ENCODE measurements around the gene ZNF593. TPM values are rescaled to one million over a fixed set of nuclear protein-coding genes. Genes with fewer than 3 reads are reported as not detected.
A peak's percentile ranks its signal among the peaks of the same experiment; 100 is the strongest.

ZNF593 gene
- total RNA-seq, 1 donor from 2014 or later: 18.0 TPM

DNA sequence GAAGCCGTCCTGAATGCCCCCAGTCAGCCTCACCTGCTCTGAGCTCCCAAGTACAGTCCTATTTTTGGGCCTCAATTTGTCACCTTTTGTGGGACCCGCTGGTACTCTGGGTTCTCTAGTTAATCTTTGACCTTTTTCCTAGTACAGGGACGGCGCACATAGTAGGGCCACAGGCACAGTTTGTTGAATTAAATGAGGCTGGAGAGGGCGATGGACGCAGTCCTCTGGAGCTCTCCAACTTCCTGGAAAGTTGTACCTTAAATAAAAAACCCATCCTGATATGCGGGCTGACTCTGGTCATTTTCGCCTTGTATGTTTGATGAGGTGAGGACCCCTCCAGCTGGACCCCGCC lies 6.0 kb upstream of the ZNF593 start:
- peaks cover 15% of the 10 kb centered on the region for H3K27me3 ChIP-seq (ENCODE audit: low read depth)
- H3K4me1 ChIP-seq: peaks cover 24% of the 10 kb centered on the region
- TF ChIP-seq, protein P1, sequence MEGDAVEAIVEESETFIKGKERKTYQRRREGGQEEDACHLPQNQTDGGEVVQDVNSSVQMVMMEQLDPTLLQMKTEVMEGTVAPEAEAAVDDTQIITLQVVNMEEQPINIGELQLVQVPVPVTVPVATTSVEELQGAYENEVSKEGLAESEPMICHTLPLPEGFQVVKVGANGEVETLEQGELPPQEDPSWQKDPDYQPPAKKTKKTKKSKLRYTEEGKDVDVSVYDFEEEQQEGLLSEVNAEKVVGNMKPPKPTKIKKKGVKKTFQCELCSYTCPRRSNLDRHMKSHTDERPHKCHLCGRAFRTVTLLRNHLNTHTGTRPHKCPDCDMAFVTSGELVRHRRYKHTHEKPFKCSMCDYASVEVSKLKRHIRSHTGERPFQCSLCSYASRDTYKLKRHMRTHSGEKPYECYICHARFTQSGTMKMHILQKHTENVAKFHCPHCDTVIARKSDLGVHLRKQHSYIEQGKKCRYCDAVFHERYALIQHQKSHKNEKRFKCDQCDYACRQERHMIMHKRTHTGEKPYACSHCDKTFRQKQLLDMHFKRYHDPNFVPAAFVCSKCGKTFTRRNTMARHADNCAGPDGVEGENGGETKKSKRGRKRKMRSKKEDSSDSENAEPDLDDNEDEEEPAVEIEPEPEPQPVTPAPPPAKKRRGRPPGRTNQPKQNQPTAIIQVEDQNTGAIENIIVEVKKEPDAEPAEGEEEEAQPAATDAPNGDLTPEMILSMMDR (IDR thresholded peaks at IDR 0.05): no peak
- H3K9me3 ChIP-seq: no peaks in the 10 kb centered on the region
- H3K27ac ChIP-seq: no peak overlapping the region
- DNase-seq (no peak), ATAC-seq (no peak)
- intact Hi-C loops (cut with DNase I): no loop called here
- no peaks in the 10 kb centered on the region for H3K36me3 ChIP-seq
- H3K4me3 ChIP-seq: peak overlapping the region; percentile 41

DNA sequence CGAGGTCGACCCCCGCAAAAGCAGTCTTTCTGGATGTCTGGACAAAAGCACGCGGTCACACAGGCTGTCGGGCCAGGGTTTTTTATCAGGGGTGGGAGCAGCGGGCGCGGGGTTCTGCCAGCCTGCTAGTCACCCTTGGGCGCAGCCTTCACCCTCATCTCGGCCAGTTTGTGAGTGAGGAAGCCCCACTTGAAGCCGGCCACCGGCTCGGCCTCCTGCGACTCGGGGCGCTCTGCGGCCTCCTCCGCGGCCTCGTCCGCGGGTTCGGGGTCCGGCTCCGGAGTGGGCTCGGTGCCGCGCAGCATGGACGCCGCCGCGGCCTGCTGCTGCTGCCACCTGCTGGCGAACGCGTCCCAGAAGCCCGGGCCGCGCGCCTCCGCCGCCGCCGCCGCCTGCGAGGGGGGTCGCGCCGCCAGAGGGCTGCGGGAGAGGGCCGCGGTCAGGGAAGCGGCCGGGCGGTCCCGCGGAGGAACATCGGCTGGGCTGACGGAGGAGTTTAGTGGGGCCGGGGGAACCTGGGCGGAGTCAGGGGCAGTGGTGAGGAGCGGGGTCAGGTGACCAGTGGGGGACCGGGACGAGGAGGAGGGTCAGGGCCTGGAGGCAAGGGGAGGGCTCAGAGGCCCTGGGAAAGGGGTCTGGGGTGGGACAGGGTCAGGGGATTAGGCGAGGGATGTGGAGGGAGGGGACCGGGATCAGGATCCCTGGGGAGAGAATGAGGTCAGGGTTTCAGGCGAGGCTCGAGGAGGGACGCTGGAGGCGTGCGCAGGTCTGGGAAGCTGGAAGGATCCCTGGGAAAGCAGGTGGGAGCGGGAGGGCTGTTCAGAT lies 5.5 kb upstream of the ZNF593 start:
- ATAC-seq: peak; percentile 68 to 72
- H3K36me3 ChIP-seq: no peaks in the 10 kb centered on the region
- TF ChIP-seq, protein P1 (IDR thresholded peaks at IDR 0.05): peak; percentile 66
- intact Hi-C loops (cut with DNase I): no loop called here
- H3K4me1 ChIP-seq: peaks cover 24% of the 10 kb centered on the region
- H3K9me3 ChIP-seq: no peaks in the 10 kb centered on the region
- H3K4me3 ChIP-seq: peak overlapping the region; percentile 41
- peaks cover 12% of the 10 kb centered on the region for H3K27me3 ChIP-seq (ENCODE audit: low read depth)
- DNase-seq: no peak
- no peak overlapping the region for H3K27ac ChIP-seq

DNA sequence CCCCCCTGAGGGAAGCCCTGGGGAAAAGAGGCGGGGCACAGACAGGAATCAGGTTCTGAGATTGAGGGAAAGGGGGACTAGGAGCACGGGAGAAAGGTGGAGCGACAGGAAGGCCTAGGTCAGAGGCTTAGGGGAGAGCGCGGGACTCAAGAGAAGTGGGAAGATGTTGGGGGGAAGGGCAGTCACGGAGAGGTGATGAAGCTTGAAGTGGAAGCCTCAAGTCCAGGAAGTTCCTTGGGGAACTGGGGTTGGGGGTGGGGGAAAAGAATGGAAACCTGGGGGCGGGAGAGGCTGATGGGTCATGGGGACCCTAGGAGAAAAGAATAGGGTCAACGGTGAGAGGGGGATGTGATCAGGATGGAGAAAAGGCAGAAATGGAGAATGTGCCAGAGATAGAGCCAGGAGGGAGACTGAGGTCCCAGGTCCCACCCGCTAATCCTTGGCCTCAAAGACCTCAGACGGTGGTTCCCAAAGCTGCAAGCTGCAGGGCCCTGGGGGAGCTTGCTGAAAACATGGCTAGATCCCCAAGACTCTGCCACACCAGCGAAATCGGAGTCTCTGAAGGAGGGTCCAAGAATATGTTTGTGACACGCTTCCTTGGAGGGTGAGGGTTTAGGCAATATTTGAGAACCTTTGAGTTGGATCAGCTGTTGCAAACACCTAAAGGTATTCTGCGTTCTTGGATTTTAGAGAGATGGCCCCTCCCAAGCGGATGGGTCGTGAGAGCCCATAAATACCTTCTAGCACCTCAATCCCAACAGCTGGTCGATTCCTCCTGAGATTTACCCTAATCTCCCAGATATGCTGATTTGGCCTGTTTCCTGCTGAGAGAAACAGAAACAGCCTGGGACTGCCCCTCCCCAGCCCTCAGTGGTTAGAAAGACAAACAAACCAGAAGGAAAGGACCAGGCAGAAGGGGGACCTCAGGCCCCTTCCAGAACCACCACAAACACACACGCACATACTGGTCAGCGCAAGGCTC lies 4.6 kb upstream of the ZNF593 start:
- Histone ChIP-seq H3K4me1 (peaks cover 25% of the 10 kb centered on the region), H3K36me3 (no peaks in the 10 kb centered on the region), H3K9me3 (no peaks in the 10 kb centered on the region), H3K27me3 (ENCODE audit: low read depth) (peaks cover 10% of the 10 kb centered on the region), H3K27ac (no peak overlapping the region), H3K4me3 (no peak overlapping the region)
- intact Hi-C loops (cut with DNase I): no loop called here
- TF ChIP-seq, protein P1 (IDR thresholded peaks at IDR 0.05): no peak
- DNase-seq (no peak), ATAC-seq (no peak)

DNA sequence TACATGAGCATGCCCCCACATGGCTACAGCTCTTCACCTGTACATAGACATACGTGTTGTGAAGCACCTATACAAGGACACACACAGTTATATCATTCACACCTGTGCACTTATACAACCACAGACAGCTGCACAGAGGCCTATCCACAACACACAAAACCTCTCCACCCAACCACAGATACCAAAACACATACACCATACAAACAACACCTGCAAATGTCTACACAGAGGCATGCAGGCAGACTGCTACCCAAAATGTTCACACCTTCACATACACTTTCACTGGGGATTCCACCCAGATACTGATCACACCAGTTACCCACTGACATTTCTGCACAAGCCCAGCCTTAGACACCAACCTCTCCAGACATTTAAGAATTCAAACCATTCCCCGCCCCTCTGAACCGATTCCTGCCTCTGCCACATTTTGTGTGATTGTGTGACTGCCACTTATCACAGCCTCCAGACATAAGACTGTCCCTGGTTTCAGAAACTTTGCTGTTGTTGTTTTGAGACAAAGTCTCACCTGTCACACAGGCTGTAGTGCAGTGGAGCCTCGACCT lies 2.9 kb upstream of the ZNF593 start:
- no peak for DNase-seq
- Histone ChIP-seq H3K27me3 (ENCODE audit: low read depth) (no peaks in the 10 kb centered on the region), H3K9me3 (no peaks in the 10 kb centered on the region), H3K4me1 (peaks cover 27% of the 10 kb centered on the region), H3K4me3 (no peak overlapping the region), H3K27ac (no peak overlapping the region), H3K36me3 (no peaks in the 10 kb centered on the region)
- ATAC-seq: no peak
- TF ChIP-seq, protein P1 (IDR thresholded peaks at IDR 0.05): no peak
- intact Hi-C loops (cut with DNase I): no loop called here

DNA sequence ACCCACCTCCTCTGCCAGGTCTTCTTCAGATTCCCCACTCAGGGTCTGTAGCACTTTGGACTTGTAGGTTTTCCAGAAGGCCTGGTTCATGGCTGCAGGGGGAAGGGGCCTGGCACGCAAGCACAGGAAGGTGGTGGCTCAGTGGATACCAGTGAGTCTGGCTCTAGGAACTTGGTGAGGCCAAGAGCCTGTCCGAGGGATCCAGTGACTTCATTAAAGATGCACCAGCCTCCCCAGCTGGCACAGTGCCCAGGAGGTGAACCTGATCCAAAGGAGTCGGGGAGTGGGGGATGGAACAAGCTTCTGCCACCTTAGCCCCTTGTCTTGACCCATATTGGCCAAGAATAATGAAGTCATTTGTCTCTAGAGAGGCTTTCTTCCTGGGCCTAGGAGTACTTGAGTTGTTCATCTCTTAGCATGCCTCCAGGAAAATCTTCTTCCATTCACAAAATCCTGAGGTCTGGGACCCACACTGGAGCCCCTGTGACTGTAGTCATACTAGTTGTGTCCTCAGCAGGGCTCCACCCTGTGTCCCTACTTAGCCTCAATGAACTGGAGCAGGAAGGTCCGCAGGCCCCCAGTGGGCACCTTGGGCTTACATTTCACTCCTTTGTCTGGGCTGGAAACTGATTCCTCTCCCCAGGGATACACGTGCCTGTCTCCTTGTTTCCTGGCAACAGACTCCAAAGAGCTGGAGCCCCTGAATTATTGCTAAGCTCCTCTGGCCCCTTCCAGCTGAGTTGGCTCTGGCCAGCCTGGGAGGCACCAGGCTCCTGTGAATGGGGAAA lies 1.1 kb upstream of the ZNF593 start, which contains the start of gene C1orf232:
TSS of gene C1orf232 (minus strand) at position 554 of the 788 bp plus-strand sequence. CDS start at position 90, 464 bp downstream.
- Histone ChIP-seq H3K36me3 (no peaks in the 10 kb centered on the region), H3K9me3 (no peaks in the 10 kb centered on the region), H3K27me3 (ENCODE audit: low read depth) (no peaks in the 10 kb centered on the region), H3K27ac (peak within 1 kb of the TSS; percentile 85), H3K4me1 (peaks cover 20% of the 10 kb centered on the region), H3K4me3 (peak within 1 kb of the TSS; percentile 98)
- DNase-seq (no peak), ATAC-seq (no peak)
- TF ChIP-seq, protein P1 (IDR thresholded peaks at IDR 0.05): no peak
- intact Hi-C loops (cut with DNase I): no loop called here
